Stomach smooth muscle (tissue), 2 donors: ENCODE results near the gene DAPP1.

Experiments used
- H3K27ac ChIP-seq: one replicate; pipeline ENCODE4 v1.7.0; 2013; ENCODE audit warnings: mild to moderate bottlenecking, low read length, inconsistent platforms
- H3K27me3 ChIP-seq, 2 donors: one replicate each; pipeline ENCODE4 v1.7.0; 2013; ENCODE audit warnings: low read length in 2 of 2; ENCODE audit not compliant: insufficient read depth in 2 of 2, control insufficient read depth in 1 of 2
- H3K36me3 ChIP-seq, 2 donors: one replicate each; pipeline ENCODE4 v1.7.0; 2013; ENCODE audit warnings: low read length in 2 of 2; ENCODE audit not compliant: control insufficient read depth in 2 of 2, insufficient read depth in 2 of 2
- H3K4me1 ChIP-seq: one replicate; pipeline ENCODE4 v1.7.0; 2013; ENCODE audit warnings: low read length; ENCODE audit not compliant: control insufficient read depth, insufficient read depth
- H3K4me3 ChIP-seq, 2 donors: one replicate each; pipeline ENCODE4 v1.7.0; 2013; ENCODE audit warnings: low read length in 2 of 2
- H3K9ac ChIP-seq, 2 donors: one replicate each; pipeline ENCODE4 v1.7.0; 2013; ENCODE audit warnings: low read length in 2 of 2, mild to moderate bottlenecking in 1 of 2
- H3K9me3 ChIP-seq, 2 donors: one replicate each; pipeline ENCODE4 v1.7.0; 2013; ENCODE audit warnings: low read length in 2 of 2; ENCODE audit not compliant: control insufficient read depth in 2 of 2
- donor health status: healthy.
- donor health status: Pancreatic carcinoma.

The DAPP1 gene

DNA sequence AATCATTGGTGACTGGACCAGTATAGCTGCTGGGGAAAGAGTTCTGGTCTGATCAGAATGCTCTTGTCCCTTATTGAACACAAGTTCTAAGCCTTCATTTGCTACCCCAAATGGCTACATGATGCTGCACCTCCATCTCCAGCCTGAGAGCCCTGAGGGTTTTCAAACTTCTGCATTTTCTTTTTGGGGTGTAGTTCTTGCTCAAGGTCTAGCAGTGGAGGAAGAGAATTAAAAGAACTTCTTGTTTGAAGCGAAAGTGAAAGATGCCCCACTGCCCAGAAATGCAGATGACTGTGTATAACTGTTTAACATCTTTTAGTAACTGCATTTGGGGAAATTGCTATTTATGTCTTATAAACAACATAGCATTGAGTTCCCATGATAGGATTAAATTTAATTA, 39.1 kb downstream of the DAPP1 start:
- Histone ChIP-seq H3K4me1 (no peaks in the 10 kb centered on the region), H3K9me3 (no peaks in the 10 kb centered on the region), H3K4me3 (no peak overlapping the region), H3K27me3 (no peaks in the 10 kb centered on the region), H3K9ac (no peak overlapping the region), H3K36me3 (no peaks in the 10 kb centered on the region), H3K27ac (no peak overlapping the region)

DNA sequence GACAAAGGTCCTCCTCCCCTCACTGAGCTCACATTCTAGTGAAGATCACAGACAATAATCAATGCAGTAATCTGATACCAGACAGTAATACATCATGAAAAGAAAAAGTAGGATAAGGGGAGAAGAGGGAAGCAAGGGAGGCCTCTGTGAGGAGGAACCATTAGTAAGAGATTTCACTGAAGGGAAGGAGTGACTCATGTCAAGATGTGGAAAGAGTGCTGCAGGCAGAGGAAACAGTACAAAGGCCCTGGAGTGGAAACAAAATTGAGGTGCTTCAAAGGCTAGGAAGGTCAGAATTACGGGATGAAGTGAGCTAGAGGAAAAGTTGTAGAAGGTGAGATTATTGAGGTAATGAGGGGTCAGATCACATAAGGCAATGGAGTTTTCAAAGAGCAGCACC, 39.5 kb downstream of the DAPP1 start:
- no peak overlapping the region for H3K27ac ChIP-seq
- no peaks in the 10 kb centered on the region for H3K27me3 ChIP-seq
- H3K36me3 ChIP-seq, result no peaks in the 10 kb centered on the region
- no peaks in the 10 kb centered on the region for H3K4me1 ChIP-seq
- H3K9ac ChIP-seq, result no peak overlapping the region
- no peak overlapping the region for H3K4me3 ChIP-seq
- no peaks in the 10 kb centered on the region for H3K9me3 ChIP-seq

DNA sequence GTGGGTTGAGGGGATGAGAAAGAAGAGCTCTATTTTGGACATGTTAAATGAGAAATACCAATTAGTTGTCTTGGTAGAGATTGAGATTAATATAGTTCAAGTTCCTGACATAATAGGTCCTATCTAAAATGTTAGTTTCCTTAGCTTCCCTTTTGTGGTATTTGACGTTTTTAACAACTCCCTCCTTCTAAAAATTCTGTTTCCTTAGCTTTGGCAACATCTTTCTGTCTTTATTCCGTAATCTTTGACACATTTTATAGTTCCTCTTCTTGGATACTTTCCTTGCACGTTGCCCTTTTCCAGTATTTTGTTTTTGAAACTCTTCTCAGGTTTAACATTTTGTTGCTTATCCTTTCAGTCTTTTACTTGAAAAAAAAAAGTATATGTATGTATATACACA, 40.7 kb downstream of the DAPP1 start:
- Histone ChIP-seq H3K4me1 (no peaks in the 10 kb centered on the region), H3K9me3 (no peaks in the 10 kb centered on the region), H3K4me3 (no peak overlapping the region), H3K36me3 (no peaks in the 10 kb centered on the region), H3K9ac (no peak overlapping the region), H3K27ac (no peak overlapping the region), H3K27me3 (no peaks in the 10 kb centered on the region)

DNA sequence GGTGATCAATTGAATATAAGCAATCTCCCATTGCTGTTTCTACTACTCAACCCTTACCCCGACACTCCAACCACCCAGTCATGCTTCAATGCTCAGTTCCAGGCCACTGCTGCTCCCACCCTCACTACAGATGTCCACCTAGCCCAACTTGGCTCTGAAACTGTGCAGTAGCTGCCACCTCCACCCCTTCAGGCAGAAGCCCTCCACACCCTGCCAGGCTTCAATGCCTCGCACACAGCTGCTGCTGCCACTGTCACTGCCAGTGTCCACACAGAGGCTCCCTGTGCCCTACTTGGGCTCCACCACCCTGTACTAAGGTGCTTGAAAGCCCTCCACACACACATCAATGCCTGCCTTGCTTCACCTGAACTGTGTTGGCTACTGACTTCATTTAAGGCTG, 43.0 kb downstream of the DAPP1 start:
- H3K9me3 ChIP-seq, result no peaks in the 10 kb centered on the region
- H3K36me3 ChIP-seq, result no peaks in the 10 kb centered on the region
- no peaks in the 10 kb centered on the region for H3K27me3 ChIP-seq
- no peak overlapping the region for H3K4me3 ChIP-seq
- no peak overlapping the region for H3K9ac ChIP-seq
- no peaks in the 10 kb centered on the region for H3K4me1 ChIP-seq
- H3K27ac ChIP-seq, result no peak overlapping the region

DNA sequence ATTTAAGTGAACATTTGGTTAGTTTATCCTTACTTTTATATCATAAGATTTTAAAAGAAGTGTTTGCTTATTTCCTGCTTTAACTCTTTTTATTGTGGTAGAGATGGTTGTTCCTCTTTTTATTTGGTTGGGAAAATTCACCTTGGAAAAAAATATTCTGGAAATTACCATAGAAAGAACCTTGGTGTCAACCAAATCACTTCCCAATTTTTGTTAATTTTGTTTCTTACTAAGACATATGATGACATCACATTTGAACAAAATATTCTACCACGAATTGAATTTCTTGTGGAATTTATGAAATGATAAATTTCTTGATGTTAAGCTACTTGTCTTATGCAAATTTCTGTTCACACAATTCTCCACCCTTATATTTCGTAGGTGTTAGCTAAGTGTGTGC, 43.9 kb downstream of the DAPP1 start:
- no peak overlapping the region for H3K9ac ChIP-seq
- H3K9me3 ChIP-seq, result no peaks in the 10 kb centered on the region
- H3K4me3 ChIP-seq, result no peak overlapping the region
- H3K4me1 ChIP-seq, result no peaks in the 10 kb centered on the region
- H3K27ac ChIP-seq, result no peak overlapping the region
- H3K27me3 ChIP-seq, result no peaks in the 10 kb centered on the region
- H3K36me3 ChIP-seq, result no peaks in the 10 kb centered on the region

DNA sequence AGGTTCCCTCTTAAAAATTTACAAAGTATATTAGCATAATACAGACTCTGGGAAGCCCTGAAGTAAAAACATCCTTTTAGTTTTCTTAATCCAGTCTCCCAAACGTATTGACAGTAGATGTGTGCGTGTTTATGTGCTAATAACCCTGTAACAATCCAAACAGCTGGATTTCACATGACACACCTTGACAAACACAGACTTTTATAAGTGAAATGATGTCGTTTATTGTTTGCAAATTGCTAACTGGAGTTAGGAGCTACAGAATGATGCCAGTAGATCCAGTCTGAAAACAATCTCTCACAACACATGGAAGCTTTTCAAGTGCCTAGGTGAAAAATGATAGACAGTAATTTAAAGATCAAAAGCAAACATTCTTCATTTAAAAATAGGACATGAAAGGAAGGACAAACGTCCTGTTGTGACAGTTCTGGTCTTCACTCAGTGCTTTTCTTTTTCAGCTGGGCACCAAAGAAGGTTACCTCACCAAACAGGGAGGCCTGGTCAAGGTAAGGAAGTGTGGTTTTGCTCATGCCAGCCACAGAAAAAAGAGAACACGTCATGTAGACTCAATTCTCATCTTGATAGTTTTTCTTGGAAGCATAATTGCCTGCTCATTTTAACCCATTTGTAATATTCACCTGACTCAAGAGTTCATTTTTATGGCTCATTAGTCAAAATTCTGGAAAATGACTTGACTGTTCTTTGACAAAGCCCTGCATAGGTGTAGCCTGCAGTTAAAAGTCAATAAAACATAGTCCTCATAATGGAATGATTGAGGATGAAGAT, 44.7 kb downstream of the DAPP1 start:
- no peaks in the 10 kb centered on the region for H3K36me3 ChIP-seq
- H3K27me3 ChIP-seq, result no peaks in the 10 kb centered on the region
- H3K27ac ChIP-seq, result no peak overlapping the region
- H3K4me3 ChIP-seq, result no peak overlapping the region
- no peaks in the 10 kb centered on the region for H3K4me1 ChIP-seq
- H3K9me3 ChIP-seq, result no peaks in the 10 kb centered on the region
- H3K9ac ChIP-seq, result no peak overlapping the region

DNA sequence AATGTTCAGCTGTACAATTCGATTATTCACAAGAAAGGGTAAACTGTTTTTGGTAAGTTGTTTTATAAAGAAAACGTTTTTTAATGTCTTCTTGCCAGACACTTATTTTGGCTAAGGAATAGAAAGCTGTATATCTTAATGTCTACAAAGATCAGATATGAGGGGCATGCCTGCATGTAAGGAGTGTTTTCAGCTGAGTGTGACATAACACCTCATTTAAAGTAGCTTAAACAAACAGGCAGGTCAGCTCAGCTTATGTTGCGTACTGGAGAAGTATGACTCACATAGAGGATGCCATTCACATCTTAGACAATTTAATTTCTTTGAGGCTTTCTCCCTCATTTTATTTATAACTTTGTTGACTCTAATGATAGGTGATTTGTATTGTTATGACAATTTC, 47.2 kb downstream of the DAPP1 start:
- no peak overlapping the region for H3K9ac ChIP-seq
- H3K27ac ChIP-seq, result no peak overlapping the region
- H3K4me1 ChIP-seq, result peaks cover 2% of the 10 kb centered on the region
- no peaks in the 10 kb centered on the region for H3K36me3 ChIP-seq
- no peak overlapping the region for H3K4me3 ChIP-seq
- H3K27me3 ChIP-seq, result no peaks in the 10 kb centered on the region
- no peaks in the 10 kb centered on the region for H3K9me3 ChIP-seq

DNA sequence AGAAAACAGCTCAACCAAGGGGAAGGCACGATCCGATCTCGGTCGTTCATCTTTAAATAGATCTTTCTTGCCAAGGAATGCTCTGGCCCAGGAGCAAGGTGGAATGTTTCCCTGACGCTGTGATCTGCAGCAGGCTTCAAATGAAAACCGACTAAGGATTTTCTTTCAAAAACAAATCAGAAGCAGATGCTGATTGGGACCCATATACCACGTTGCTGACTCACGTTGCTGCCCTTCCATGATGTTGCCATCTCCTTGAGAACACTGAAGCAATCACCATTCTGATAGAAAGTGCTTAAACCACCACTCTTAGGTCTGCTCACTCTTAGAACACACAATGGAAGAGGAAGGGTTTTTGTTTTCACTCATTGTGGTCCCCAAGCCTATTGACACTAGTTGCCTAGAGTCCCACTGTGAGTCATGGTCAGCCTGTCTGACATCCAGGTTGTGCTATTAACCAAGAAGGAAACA, 51.5 kb downstream of the DAPP1 start:
- Histone ChIP-seq H3K27ac (no peak overlapping the region), H3K36me3 (no peaks in the 10 kb centered on the region), H3K4me3 (peak overlapping the region; percentile 5 to 41), H3K9ac (no peak overlapping the region), H3K27me3 (no peaks in the 10 kb centered on the region), H3K9me3 (no peaks in the 10 kb centered on the region), H3K4me1 (peaks cover 2% of the 10 kb centered on the region)

DNA sequence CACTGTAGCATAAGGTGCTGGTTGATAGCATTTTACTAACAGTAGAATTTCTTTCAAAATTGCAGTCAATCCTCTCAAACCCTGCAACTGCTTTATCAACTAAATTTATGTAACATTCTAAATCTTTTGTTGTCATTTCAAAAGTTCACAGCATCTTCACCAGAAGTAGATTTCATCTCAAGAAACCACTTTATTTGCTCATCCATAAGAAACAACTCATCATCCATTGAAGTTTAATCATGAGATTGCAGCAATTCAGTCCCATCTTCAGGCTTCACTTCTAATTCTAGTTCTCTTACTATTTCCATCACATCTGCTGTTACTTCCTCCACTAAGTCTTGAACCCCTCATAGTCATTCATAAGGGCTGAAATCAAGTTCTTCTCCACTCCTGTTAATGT, 55.9 kb downstream of the DAPP1 start:
- no peak overlapping the region for H3K9ac ChIP-seq
- H3K4me3 ChIP-seq, result no peak overlapping the region
- H3K36me3 ChIP-seq, result no peaks in the 10 kb centered on the region
- no peaks in the 10 kb centered on the region for H3K27me3 ChIP-seq
- H3K27ac ChIP-seq, result no peak overlapping the region
- no peaks in the 10 kb centered on the region for H3K9me3 ChIP-seq
- H3K4me1 ChIP-seq, result peaks cover 2% of the 10 kb centered on the region

DNA sequence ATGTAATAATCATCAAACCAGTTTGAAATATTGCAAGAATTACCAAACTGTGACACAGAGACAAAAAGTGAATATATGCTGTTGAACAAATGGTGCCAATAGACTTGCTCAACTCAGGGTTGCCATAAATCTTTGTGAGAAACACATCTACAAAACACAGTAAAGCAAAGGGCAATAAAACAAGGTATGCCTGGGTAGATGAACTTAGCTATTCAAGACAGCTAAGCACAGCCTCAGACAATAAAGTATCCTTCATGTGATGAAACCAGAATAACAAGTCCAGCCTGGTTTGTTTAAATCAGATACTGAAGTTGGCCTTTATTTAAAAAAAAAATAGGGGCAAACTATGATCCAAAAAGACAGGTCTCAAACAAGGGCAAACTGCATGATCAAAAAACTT, 58.4 kb downstream of the DAPP1 start:
- no peak overlapping the region for H3K4me3 ChIP-seq
- H3K27ac ChIP-seq, result no peak overlapping the region
- no peaks in the 10 kb centered on the region for H3K9me3 ChIP-seq
- no peaks in the 10 kb centered on the region for H3K27me3 ChIP-seq
- peaks cover 10 to 17% of the 10 kb centered on the region in 2 donors for H3K36me3 ChIP-seq
- H3K4me1 ChIP-seq, result no peaks in the 10 kb centered on the region
- H3K9ac ChIP-seq, result no peak overlapping the region

DNA sequence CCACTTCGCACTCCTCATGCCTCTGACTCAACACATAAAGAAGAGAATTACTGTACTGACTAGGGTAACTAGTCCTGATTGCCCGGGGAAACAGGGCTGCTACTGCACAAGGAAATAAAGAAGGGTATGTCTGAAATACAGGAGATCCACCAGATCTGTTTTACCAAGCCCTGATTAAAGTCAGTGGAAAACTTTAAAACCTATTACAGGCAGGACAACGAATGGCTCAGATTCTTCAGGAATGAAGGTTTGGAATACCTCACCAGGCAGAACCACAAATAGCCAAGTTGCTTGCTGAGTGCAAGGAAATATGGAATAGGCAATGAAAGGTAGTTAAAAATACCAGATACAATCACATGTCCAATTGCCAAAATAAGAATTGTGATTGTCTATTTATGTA, 60.3 kb downstream of the DAPP1 start:
- Histone ChIP-seq H3K36me3 (peaks cover 24 to 30% of the 10 kb centered on the region in 2 donors), H3K9ac (no peak overlapping the region), H3K9me3 (no peaks in the 10 kb centered on the region), H3K27me3 (no peaks in the 10 kb centered on the region), H3K27ac (no peak overlapping the region), H3K4me1 (no peaks in the 10 kb centered on the region), H3K4me3 (no peak overlapping the region)
